H4 (cell line): Measurements from ENCODE around the gene BBS9. TPM values are rescaled to one million over a fixed set of nuclear protein-coding genes. Genes with fewer than 3 reads are reported as not detected.

Source experiments
- DNase-seq: peaks from one replicate; pipeline ENCODE4 v3.0.0-alpha.2; 2015; ENCODE audit warnings: low spot score
- total RNA-seq: library from RNA; depleted of rRNA; stranded (reverse); fragments of >200 nt; shearing (Covaris generic); gene quantifications from 2 replicates; pipeline ENCODE4 v1.2.3, GENCODE V29; 2014

BBS9 gene
- total RNA-seq, 1 experiment from 2014 or later: 14.7 TPM

DNA sequence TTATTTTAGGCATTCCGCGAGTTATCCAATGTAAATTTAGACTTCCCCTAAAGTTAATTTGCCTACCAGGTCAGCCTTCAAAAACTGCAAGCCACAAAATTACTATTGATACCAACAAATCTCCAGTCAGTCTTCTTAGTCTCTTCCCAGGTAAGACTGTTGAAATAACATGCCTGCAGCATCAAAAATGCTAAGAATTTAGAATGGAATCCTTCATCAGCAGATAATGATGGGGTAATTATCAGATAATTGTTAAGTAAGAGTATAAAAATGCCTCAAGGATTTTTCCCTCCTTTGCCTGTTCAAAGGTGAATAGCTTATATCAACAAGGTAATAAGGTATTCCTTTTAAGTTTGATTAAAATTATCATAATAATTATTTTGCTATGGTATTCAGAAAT, 228.5 kb downstream of the BBS9 start:
- no peak for DNase-seq

DNA sequence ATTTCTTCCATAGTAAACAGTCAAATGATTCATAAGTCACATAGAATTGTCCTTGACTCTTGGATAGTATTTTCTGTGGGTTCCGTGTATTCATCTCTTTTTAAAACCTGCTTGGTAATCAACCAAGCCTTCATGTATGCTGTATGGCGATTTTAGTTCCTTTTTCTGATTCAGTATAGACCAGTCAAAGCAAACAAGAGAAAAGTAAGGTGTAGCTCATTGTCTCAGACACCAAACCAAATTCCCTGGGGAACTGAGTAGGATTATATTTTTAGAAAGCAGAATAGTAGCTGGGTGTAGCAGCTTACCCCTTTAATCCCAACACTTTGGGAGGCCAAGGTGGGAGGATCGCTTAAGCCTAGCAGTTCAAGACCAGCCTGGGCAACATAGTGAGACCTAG, 240.5 kb downstream of the BBS9 start:
- no peak for DNase-seq

DNA sequence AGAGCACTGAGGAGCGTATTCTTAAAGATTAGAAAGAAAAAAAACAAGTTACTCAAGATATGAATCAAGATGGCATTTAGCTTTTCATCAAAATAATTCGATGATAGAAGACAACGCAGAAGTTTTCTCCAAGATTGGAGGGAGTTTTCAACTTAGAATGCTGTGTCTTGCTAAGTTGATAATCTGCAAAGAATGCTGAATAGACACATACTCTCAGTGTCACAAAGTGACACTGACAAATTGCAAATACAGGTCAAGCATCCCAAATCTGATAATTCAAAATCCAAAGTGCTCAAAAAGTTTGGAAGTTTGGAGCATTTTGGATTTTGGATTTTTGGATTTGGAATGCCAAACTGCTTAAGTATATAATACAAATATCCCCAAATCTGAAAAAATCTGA, 243.8 kb downstream of the BBS9 start:
- DNase-seq: no peak

DNA sequence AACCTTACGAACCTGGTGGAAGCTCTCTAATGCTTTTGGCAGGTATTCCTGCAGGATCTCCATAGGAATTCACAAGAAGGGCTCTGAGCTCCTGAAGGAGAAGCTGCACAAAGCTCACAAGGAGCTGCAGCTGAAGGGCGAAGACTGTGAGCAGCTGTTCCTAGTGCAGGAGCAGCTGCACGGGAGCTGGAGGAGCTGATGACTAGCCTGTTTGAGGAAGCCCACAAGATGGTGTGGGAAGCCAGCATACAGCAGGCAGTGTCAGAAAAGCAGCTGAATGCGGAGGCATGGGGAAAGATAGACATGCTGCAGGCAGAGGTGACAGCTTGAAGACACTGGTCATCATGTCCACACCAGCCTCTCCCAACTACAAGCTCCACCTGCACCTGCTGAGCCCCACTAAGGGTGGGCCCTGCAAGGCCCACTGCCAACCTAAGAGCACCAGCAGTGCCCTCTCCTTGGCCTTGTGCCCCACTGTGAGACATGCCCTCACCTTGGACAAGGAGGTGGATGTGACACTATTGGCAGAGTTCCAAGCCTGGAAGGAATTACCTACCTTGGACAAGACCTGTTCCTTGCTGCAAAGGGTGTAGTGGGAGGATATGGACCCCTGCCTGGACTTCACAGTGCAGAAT, 250.6 kb downstream of the BBS9 start:
- DNase-seq: no peak

DNA sequence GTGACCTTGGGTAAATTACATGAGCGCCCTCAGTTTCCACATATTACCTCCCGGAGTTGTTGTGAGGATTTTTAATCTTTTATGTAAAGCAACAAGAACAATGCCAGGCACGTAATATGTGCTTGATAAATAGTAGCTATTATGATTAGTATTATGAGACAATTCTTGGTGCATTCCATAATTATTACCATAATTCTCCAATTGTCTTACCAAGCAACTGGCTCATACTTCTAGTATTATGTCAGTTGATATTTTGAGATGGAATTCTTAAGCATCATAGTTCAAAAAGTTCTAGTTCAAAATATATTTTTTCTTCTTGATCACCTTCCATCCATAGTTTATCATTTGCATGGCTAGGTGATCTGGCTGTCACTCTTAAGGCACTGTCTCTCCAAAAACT, 259.0 kb downstream of the BBS9 start:
- no peak for DNase-seq

DNA sequence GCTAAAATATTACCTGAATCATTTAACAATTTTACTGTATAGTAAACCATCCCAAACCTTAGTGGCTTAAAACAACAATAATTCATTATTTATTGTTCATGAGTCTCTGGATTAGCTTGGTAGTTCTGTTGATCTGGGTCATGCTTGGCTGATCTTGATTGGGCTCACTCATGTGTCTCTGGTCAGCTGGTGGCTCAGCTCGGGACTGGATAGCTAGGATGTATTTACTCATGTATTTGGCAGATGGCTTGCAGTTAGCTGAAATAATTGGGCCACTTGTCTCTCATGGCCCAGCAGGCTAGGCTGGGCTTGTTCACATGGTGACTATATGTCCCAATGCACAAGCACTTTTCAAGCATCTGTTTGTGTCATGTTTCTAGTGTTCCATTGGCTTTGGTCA, 262.8 kb downstream of the BBS9 start:
- no peak for DNase-seq

DNA sequence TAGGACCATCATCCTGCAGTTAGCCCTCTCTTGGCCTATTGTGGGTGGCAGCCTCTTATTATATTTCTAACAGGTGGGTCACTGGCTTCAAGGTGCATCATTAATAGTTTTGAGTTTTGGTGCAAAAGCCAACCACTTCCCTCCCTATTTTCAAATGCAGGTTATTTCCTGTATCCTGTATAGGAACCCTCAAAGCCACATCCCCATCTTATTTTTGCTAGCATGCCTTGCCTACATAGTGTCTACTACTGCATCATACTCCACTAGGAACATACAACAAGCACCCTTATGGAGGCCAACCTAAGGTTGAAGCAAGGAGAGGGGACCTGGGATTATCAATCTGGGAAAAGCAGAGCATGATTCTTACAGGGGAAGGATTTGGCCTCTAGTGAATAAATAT, 264.4 kb downstream of the BBS9 start:
- no peak for DNase-seq

DNA sequence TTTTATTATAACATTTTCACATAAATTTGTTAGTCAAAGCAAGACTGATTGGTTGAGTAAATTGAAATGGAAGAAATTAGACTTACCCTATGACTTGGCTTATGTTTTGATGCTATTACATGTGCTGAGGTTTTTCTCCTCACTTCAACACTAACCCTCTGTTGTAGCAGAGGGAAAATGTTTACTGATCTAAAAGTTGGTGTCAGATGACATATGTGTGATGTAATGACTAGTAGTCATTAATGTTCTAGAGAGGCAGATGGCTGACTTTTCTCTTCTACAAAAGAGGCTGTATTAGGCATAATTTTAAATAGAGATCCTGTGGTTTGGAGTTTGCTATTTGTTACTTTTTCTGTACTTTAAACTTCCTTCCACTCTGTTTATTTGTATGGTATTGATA, 266.0 kb downstream of the BBS9 start:
- DNase-seq: peak; percentile 30

DNA sequence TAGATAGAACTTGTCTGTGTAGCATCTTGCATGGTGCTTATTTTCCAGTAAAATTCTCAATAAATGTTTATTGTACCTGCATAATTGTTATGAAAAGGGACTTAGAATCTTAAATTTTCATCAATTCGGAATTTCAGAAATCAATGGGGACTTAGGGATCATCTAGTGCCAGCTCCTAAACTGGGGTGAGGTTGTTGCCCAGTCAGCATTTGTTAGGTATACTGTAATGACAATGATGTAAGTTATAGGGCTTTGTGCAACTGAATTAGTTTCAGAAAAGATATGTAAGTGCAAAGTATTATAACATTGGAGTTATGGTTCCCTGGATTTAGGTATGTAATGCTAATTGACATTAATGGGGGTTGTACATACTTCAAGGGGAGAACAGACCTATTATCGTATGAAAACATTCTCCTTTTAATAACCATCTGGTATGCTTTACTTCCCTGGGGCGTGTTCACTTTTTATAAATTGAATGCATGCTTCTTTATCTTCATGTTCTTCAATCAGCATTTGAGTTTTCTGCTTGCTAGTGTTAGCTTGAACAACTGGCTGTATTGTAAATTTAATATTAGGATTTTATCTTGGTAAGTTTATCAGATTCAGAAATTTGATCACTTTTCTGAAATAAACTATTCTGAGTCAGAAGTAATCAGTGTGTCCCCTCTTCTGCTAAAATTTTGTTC, 270.3 kb downstream of the BBS9 start:
- no peak for DNase-seq

DNA sequence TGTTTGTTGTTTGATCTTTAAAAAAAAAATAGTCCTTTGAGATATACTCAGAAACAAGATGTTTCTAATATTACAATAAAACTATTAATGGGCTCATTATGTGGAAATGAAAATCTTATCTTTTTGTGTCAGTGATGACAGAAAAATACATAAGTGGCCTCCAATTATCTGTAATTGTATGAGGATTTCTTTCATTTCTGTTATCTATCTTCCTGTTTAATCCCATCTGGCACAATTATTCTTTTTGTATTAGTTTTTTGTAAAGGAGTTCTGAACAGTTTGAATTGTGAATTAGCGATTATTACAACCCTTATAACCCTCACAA, 270.8 kb downstream of the BBS9 start:
- DNase-seq: no peak

DNA sequence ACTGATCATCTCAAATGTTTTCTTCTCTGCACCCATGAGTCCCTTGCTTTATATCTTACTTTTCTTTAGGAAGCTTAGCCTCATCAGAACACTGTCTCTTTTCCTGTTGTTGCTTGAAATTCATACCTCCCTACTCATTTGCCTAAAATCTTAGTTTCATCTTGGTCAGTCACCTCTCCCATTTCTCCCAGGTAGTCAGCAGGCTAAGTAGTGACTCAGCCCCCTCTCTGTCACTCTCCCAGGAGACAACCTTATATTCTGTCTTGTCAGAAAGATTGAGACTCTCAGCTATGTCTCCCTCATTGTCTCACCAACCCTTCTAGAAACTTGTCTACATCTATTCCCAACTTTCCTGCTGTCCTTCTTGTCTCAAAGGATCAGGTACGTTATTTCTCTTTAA, 280.9 kb downstream of the BBS9 start:
- DNase-seq: no peak

DNA sequence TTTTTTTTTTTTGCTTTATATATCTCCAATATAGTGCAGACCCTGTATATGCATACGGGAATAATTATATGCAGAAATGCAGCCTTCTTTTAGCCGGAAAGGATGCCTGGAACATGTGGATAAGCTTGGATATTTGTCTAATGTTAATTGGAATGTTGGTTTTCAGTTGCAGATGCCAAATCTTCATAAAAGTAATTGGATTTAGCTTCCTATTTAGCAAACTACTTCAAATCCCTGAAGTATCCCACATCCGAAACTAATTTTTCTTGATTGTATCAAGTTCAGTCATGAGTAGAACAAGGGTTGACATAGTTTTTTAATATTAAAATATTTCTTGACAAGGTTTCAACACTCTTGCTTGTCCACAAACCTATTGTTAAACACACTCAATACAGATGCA, 281.7 kb downstream of the BBS9 start:
- DNase-seq: no peak

DNA sequence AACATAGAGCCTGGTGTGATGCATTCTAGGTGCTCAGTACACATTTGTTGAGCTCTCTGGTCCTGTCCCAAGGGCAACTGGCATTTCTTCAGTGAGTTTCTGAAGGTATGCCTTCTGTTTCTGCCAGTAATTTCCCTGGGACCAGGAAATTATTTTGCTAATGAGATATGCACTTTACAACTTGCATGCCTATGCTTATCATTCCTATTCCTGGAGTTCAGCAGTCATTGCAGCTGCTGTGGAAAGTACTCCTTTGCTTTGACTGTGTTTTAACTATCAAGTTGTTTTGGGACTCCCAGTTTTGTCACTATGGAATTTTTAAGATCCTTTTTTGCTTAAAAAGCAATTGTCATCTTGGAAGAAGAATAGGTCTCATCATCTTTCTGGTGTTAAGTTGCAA, 283.0 kb downstream of the BBS9 start:
- no peak for DNase-seq

DNA sequence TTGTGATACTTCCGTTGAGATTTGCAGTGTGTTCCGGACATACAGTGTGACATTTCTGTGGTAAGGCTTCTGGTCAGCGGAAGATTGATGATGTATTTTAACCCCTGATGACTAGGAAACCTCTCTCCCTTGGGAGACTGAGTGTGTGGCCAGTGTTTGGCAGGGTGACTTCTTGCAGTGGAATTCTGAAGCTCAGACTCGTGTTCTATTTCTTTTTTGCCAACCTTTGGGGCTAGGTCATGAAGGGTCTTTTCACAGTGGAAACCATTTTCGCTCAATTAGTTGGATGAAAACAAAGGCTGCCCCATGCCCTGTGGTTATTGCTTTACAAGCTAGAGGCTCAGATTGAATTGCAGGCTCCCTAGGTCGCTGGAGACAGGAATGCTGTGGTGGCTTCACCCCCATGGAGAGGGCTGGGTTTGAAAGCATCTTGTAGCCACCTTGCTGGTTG, 288.9 kb downstream of the BBS9 start:
- DNase-seq: peak; percentile 76

DNA sequence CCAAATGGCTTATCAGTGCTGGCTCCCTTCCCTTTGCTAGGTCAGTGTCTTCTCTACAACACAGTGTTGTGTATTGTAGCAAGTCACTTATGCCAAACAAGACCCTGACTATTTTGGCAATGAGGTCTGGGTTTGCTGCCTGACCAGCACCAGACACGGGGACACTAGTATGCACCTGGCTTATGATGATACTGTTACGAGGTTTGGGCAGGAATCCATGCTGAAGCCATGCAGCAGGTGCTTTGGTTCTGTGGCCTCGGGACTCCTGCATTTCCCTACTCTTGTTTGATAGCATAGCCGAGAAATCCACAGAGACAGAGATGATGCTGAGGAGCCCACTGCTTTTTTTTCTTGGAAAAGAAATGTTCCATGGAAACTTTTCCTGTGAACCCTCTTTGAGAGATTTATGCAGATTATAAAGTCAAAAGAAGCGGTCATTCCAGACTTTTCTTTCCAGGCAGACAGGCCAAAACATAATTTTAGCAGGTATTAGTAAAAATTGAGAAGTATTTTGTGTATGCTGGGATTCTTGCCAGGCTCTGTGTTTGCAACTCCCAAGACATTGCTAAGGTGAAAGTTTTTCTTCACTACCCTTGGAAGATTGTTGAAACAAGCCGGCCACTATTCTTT, 291.1 kb downstream of the BBS9 start:
- DNase-seq: no peak

DNA sequence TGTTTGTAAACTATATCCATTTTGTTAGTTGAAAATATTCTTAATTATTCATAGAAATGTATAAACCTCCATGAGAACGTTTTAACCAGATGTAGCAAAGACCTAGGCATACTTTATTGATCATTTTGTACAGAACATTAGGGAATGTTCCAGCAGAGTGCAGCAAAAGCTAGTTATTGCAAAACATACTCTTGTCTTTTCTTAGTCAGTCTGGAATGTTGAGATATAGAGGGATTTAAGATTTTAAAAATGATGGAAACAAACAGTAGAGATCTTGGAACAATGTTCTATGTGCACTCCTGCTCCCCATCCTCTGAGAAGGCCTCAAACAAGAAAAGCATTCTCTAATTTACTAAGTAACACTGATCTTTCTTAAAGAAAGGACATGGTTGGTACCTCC, 292.1 kb downstream of the BBS9 start:
- no peak for DNase-seq

DNA sequence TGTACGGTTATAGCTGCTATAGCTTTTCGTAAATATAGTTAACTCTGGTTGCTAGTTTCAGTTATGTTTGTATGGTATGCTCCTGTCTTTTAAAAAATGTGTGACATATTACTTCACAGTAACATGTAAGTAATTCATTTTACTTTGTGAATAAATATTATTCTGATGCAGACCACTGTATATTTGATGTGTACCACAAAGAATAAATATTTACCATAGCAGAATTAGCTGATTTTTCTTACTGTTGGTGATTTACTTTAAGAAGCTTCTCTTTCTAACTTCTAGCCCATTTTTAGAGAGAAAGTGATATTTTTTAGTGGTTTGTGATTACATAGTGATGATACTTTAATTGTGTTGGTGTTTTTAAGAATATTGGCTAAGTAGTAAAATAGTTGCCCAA, 292.8 kb downstream of the BBS9 start:
- DNase-seq: no peak

DNA sequence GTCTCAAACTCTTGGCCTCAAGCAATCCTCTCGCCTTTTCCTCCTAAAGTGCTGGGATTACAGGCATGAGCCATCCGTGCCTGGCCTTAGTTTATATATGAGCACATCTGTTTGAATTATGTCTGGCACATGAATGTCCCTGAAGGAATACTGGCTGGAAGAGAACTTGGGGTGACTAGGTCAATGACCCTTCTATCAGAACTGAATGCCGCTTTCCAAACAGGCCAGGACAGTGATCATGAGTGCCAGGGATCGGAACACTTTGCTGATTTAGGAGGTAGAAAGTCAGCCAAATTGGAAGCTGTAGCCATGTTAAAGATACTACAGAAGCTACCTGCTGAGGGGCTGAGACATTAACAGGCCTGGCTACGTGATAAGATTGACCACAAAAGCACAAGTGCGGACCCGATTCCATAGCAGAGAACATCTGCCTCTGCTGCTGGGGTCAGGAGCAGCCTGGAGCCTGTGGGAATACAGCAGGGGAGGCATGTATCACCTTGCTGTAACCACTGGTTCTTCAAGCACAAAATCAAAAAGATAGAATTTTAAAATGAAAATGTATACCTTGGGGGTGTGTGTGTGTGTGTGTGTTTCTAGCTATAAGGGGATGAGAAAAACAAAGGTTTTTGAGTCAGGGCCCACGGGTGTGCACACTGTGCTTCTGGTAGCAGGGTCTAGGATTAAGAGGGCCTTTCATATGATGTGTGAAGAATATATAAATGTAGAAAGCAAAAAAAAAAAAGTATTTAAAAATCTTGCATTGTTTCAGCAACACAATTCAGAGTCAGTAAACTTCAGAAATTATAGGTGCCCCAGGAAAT, 293.7 kb downstream of the BBS9 start:
- no peak for DNase-seq

DNA sequence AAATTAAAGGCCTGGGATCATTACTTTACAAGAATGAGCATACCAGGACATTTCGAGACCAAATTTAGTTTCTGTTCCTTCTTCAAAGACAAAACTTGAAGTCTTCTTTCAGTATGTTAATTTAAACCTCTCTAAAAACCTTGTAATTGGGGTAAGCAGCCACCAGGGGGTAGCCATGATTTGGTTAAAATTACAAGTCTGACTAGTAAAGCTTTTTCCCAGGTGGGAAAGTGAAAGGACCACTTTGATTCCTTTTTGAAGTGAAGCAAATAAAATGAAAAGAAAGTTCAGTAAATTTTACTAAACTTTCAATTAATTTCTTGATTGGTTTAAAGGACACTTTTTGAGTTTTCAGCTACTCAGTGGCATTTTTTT, 294.3 kb downstream of the BBS9 start:
- DNase-seq: no peak

DNA sequence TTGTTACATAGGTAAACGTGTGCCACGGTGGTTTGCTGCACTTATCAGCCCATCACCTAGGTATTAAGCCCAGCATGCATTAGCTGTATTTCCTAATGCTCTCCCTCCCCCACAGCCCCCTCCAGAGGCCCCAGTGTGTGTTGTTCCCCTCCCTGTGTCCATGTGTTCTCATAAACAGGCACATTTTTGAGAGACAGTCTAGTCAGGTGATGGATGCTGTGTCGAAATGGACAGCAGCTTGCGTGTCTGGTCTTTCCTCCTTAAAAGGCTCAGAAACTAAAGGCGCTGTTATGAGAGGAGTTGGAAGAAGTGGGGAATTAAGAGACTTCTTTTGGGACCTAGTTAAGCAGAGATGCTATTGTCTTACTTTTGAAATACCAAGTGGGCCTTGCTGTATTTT, 296.0 kb downstream of the BBS9 start:
- no peak for DNase-seq

DNA sequence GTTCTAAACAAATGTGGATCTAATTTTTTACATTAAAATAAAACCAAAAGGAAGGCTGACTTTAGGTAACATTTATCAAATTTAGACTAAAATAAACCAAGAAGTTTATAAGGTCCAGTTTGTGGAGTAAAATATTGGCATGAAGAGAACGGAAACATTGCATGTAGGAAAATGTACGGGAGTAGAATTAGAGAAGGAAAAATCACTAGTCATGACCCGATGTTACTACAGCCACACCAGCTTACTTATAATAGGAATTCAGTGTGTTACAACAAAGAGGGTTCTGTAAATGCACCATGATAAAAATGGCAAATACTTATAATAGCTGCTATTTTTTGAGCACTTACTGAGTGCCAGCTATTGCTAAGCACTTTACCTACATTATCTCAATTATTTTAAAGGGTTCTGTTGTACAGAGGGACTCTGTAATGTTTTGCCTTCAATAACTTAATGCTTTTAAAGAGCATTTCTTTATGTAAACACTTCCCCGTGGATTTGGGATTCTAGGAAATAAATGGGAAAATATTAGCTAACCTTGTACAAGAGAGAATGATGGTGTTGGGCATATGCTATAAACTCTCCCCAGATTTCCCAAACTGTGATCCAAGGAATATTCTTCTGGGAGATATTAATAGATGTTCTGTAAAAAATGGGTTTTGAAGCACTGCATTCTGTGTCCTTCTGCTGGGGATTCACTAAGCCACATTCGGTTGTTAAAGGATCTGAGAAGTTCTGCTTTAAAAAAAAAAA, 296.7 kb downstream of the BBS9 start:
- DNase-seq: no peak

DNA sequence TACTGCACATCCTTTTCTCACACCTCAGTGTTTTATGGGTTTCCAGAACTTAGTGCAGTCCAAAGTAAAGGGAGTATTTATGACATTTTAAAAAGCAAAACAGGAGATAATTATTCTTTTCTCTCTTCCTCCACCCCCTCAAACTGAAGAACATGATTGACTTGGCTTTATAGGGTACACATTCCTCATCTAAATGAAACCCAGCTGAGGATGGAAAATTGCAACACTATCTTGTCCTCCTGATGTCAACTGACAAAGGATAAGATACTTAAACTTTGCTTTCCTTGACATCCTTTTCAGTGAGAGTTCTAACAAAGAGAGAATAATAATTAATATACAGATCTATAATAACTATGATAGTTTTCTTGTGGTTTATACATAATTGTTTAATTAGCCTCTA, 299.1 kb downstream of the BBS9 start:
- no peak for DNase-seq
